Measurements from ENCODE around the gene GPATCH8.
"Not testable (repeated sequence)": the region's sequence is repeated elsewhere in the genome, so short reads cannot be mapped to it uniquely, and the experiment has no call there.

The GPATCH8 gene

DNA sequence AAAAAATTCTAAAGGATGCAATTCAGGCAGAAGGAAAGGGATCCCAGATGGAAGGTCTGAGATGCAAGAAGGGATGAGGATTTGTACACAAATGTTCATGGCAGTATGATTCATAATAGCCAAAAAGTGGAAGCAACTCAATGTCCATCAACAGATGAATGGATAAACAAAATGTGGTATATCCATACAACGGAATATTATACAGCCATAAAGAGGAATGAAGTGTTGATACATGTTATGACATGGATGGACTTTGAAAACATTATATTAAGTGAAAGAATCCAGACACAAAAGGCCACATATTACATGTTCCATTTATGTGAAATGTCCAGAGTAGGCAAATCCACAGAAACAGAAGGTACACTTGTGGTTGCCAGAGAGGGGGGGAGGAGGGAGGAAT, 23.9 kb upstream of the GPATCH8 start:
- DNase-seq = no peak

DNA sequence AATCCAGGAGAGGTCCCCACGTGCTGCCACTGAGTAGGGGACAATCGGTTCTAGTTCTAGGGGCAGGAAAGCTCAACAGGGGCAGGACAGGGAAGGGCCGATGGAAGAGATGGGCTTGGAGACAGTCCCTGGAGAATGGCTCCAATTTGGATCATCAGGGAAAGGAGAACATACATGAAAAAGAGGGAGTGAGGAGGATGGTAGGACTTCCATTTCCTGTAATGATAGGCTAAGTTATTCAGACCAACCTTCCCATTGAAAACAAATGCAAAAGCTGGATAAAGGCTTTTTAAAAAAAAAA, 20.4 kb upstream of the GPATCH8 start:
- no peak for DNase-seq

DNA sequence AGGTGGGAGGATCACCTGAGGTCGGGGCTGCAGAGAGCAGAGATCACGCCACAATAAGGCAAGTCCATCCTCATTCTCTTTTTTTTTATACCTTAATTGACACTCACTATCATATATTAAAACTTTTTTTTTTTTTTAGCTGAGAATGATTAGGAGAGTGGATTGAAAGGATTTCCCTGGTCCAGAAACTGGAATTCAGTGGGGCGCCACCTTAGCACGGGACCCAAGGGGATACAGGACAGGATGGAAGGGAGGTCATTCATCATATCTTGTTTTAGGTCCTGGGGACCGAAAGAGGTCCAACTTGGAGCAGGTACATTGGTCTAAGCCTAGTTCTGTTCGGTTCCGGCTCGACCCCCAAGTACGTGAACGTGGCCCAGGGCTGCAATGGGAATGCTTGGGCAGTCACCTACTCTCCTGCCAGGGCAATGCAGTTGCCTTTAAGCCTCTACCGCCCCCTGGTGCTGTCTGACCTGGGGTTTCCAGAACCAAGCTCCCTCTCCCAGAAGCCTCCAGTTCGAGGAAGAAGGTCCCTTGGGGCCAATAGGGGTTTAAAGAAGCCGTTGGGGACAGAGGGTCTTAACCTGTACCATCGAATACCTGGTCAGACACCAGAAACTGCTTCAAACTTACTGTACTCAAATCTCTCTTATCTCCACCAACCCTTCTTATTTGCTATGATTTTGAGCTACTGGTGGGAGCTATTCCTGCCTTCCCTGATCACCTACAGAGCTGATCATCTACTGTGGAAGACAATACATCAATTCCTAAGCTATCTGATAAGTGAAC, 19.9 kb upstream of the GPATCH8 start:
- peak; percentile 72 for DNase-seq

DNA sequence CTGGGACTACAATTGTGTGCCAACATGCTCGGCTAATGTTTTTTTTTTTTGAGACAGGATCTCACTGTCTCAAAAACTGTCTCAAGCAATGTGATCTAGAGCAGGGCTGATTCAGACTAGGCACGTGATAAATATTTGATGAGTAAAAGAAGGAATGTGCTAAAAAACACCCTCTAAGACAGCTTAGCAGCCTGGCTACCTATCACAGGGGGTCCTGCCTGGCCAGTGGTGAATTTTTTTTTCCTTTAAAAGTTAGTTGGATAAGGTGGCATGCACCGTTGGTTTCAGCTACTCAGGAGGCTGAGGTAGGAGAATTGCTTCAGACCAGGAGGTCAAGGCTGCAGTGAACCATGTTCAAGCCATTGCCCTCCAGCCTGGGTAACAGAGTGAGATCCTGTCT, 14.8 kb upstream of the GPATCH8 start:
- DNase-seq = no peak

DNA sequence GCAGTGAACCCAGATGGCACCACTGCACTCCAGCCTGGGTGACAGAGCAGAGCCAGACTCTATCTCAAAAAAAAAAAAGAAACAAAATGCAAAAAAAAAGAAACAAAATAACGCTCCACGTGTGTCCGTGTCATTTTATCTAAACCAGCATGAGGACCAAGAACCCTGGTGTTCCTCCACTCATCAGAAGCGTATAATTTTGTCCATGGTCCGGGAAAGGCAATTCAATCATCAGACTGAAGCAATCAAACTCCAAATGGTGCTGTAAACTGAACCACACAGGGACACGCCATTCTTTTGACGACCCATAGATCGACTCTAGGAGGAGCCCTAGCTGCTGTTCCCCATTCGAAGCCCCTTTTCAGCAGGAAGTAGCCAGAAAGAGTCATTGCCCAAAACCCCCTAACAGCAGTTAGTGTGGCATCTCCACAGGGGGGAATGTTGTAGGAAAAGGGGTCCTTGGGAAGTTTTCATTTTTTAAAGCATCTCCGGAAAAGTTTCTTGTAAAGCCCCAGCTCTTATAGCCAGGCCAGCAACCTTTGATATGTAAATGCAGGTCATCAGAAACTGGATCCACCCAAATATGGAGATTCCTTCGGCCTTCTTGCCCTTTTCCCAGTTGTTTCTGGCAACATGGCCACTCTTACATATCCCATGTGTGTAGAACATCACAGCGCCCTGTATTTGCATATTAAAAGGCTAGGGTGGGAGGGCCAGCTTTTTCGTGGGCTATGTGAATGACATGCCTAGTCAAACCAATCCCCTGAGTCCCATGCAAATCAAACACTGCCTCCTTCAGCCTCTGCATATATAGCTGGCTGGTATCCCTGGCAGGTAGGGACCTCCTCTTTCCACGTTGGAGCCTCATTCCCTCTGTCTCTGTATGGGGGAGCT, 8.3 kb upstream of the GPATCH8 start:
- DNase-seq = not testable (repeated sequence)

DNA sequence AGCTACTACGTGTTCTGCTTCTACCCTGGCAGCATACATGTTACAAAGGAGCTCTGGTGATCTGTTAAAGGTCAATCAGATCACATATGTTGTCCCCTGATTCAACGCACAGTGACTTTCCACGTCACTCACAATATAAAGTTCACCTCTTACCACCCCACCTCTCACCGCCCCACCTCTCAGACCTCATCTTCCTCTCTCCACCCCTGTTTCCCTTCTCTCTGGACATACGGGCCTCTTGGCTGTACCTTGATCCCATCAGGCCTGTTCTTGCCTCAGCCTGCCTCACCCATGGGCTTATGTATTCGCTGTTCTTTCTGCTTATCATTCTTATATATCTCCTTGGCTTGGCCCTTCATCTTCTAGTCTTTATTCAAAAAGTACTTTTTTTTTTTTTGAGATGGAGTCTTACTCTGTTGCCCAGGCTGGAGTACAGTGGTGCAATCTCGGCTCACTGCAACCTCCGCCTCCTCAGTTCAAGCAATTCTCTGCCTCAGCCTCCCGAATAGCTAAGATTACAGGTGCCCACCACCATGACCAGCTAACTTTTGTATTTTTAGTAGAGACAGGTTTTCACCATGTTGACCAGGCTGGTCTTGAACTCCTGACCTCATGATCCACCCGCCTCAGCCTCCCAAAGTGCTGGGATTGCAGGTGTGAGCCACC, 3.9 kb upstream of the GPATCH8 start:
- not testable (repeated sequence) for DNase-seq

DNA sequence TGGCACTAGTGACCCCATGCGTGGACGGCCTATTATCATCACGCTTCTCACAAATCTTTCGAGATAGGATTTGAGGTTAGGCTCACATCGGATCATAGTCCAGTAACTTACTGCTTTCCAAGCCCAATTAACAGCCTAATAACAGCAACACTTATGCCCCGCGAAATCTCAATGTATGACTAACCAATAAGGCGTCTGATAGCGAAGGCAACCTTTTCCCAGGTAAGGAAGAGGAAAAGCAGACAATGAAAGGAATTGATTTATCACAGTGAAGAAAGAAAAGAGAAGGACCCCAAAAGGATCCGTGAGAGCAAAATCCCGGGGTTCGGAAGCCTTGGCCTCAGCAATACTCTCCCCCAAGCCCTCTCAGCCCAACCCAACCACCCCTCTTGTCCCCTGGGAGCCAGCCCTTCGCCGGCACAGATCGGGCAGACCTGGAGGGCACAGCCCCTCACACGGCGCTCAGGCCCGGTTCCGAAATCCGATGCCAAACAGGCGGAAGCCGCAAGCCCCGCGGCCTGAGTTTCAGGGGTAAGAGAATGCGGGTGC, 534 bp downstream of the GPATCH8 start:
- no peak for DNase-seq

DNA sequence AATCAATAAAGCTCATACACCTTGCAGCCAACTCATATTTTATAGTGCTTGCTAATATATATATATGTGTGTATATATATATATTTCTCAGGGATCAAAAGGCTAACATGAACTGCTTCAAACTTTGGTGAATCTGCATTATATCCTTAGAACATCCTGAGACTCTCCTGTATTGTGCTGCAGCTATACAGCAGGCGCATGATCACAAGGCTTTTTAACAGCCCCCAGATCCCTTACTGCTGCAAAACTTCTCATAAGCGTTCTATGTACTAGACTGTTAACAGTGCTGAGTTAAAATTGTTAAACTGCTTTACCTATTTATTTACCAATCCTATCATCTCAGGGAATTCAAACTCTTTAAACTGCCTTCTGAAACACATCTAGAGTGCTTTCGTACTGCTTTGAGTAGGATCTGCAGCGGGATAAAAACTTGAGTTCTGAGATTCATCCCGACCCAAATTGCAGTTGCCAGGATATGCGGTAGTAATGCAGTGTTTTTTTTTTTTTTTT, 1.3 kb downstream of the GPATCH8 start:
- DNase-seq = peak; percentile 18

DNA sequence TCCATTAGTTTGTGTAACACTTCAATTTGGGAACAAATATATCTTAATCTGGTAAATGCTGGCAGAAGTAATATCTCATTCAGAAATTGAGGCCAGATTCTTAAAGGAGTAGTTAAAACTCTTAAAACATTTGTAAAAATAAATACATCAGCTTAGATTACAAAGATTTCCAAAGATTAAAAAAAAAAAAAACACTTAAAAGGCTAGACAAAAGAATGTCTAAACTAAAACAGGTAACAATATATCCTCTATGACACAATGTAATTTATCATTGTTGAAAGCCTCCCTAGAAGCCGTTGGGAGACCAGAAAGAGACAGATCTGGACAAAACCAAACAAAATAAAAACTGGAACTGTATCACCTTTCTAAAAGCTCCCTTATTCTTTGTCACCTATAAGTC, 3.5 kb downstream of the GPATCH8 start:
- no peak for DNase-seq

DNA sequence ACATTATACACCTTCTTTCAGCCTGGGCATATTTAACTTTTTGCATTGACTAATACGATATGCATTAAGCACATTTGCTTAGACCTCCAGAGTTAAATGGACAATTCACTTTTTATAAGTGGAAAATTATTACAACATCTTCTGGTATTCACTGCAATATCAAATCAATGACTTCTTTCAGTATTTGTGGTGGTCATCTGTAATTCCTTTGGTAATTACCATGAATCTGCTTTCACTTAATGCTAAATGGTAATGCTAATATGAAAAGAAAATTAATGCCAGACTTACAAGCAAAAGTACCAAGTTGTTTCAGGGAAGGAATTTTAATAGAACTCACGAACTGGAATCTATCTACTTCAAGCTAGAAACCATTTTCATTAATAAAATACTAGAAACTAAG, 6.4 kb downstream of the GPATCH8 start:
- DNase-seq = no peak

DNA sequence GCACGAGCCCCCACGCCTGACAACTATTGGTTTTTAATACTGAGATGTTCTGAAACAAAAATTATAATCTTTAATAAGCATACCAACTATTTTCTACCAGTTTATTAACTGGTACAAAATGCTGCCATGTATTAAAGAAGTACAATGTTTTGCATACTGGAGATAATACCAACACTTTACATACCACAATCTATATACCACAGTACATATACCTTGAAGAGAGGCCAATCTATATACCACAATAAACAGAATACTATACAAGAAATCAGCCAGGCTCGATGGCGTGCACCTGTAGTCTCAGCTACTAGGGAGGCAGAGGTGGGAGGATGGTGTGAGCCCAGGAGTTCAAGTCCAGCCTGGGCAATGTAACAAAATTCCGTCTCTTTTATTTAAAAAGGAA, 9.9 kb downstream of the GPATCH8 start:
- no peak for DNase-seq

DNA sequence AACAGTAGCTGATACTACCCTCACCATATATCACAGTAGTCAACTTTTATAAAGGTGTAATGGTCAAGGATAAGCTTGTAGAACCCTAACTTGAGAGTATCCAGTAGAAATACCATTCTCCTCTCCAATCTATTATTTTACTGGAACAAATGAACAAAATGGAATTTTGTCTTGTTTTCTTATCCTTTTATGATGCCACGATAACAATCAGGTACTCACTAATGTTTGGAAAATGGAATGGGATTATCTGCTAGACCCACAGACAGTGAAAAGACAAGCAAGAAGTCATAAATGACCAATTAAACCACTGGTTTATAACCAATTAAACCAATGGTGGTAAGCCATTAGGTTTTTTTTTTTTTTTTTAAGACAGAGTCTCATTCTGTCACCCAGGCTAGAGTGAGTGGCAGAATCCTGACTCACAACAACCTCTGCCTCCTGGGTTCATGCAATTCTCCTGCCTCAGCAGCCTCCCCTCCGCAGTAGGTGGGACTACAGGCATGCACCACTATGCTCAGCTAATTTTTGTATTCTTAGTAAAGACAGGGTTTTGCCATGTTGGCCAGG, 10.4 kb downstream of the GPATCH8 start:
- DNase-seq = no peak

DNA sequence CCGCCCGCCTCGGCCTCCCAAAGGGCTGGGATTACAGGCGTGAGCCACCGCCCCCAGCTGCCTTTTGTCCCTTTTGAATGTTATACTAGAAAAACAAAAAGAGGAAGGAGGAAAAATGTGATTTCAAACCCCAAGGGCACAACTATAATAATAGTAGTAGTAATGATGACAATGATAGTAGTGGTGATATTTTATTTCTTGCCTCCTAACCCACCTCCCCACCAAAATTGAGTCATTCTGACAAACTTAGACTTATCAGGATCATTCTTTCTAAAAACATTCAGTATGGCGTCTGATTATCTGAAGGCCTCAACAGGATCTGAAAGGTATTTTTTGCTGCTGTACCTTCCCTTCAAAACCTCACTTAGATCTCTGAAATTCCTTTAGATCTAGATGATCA, 13.6 kb downstream of the GPATCH8 start:
- no peak for DNase-seq

DNA sequence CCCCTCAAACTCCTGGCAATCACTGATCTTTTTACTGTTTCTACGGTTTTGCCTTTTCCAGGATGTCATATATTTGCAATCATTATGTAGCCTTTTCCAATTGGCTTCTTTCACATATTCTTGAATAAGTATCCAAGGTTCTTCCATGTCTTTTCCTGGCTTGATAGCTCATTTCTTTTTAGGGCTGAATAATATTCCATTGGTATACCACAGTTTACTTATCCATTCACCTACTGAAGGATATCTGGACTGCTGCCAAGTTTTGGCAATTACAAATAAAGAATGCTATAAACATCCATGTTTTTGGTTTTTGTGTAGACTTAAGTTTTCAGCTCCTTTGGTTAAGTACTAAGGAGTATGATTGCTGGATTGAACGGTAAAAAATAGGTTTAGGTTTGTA, 16.0 kb downstream of the GPATCH8 start:
- no peak for DNase-seq

DNA sequence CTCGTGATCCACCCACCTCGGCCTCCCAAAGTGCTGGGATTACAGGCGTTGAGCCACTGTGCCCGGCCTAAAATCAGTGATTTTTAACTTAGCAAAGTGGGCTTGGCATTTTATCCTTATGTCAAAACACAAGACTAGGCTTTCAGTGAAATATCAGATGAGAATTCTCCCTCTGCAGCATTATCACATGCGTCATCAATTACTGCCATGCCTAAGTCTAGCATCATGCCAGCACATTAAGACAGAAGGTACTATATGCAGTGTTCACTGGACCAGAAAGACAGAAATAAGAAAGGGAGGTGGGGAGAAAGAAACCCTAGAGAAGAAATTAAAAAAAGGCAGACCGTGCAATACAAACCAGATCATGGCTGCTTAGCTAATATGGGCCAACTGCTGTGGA, 29.8 kb downstream of the GPATCH8 start:
- DNase-seq = no peak

DNA sequence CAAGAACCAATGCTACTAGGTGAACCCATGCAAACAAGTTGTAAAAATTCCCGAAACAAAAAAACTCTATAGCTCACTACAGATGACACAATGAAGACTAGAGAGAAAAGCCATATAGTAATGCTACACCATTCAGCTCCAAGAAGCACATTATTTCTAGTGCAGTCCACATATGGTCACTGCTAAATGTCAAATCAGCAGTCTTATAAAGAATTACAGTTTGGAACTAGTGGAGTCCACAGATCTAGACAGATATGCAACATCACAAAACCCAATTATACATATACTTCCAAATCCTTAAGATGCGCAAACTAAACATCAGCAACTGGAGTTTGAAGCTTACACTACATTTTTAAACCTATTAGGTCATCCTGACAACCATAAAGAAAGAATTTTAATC, 33.5 kb downstream of the GPATCH8 start:
- DNase-seq = no peak

DNA sequence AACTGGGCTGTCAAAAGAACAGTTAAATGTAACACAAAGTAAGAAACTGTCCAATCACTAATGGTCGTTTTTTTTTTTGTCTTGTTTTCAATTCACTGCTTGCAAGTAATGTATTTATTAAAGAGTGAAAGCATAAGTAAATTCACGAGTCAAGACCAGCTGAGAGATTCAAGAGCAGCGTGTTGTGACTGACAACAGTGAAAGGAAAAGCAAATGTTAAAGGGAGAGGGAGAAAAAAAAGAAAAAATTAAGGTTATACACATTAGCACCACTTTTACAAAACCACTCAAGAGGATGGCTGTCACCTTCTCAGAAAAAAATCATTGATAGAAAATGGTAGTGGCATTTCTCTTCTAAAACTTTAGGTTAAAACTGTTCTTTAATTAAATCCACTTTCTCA, 36.1 kb downstream of the GPATCH8 start:
- DNase-seq = no peak

DNA sequence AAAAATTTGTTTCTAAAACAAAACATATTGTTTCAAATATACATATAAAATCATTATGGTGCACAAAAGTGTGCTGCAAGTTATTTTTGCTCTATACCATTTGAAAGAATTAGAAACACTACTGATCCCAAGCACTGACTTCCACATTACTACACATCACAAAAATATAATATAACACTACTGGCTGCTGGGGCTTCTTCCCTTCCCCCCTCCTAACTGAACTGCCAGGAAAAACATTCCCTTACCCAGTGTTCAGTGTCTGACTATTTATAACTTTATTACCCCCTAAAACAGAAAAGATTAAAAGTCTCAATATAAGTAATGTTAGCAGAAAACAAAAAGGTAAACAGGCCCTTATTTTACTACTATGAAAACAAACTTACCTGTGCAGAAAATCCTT, 36.9 kb downstream of the GPATCH8 start:
- no peak for DNase-seq

DNA sequence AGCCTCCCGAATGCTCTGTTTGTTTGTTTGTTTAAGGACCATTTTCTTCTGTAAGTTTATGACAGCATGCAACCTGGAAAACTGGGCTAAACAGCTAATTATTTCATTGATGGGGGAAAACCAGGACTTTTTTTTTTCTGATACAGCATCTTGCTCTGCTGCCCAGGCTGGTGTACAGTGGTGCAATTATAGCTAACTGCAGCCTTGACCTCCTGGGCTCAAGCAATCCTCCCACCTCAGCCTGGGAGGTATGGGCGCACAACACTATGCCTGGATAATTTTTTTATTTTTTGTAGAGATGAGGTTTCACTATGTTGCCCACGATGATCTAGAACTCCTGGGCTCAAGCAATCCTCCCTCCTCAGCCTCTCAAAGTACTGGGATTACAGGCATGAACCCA, 37.3 kb downstream of the GPATCH8 start:
- DNase-seq = no peak

DNA sequence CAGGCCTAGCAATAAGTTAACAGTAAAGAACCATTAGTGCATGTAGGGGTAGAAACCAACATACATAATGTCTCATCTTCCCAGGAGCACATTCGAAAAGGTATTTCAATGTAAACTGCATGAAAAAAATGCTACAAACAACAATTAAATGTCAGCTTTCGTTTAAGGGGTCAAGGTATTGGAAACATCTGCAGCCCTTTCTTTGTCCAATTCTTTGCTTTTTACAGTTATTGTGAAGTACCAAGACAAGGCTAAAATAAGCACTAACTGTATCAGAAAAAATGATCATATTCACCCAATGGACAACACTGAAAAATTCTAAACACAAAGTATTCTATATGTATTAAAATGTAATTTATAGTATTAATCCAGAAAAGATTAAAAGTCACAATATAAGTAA, 37.9 kb downstream of the GPATCH8 start:
- DNase-seq = no peak

DNA sequence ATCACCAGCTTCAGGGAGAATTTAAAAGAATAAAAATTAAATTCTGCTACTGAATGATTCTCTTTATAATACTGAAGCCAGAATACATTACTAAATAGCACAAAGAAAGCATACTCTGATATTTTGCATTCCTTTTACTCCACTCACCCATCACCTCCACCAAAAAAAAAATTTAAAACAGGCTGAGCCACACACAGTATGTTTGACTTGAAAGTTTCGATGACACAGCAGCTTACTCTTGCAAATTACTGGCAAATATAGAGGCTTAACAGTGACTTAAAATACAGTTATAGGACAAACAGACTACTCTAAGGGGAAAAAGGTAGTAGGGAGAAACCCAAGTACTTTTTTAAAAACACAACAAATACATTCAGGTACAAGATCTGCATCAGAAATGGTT, 39.2 kb downstream of the GPATCH8 start:
- no peak for DNase-seq

DNA sequence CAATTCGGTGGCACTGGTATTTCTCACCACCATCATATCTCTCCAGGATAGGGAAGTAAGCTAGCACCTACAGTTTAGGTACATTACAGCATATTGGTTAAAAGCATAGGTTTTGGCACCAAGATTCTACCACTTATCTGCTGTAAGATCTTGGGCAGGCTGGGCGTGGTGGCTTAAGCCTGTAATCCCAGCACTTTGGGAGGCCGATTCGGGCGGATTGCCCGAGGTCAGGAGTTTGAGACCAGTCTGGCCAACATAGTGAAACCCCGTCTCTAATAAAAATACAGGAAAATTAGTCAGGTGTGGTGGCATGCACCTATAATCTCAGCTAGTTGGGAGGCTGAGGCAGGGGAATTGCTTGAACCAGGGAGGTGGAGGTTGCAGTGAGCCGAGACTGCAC, 51.4 kb downstream of the GPATCH8 start:
- no peak for DNase-seq

DNA sequence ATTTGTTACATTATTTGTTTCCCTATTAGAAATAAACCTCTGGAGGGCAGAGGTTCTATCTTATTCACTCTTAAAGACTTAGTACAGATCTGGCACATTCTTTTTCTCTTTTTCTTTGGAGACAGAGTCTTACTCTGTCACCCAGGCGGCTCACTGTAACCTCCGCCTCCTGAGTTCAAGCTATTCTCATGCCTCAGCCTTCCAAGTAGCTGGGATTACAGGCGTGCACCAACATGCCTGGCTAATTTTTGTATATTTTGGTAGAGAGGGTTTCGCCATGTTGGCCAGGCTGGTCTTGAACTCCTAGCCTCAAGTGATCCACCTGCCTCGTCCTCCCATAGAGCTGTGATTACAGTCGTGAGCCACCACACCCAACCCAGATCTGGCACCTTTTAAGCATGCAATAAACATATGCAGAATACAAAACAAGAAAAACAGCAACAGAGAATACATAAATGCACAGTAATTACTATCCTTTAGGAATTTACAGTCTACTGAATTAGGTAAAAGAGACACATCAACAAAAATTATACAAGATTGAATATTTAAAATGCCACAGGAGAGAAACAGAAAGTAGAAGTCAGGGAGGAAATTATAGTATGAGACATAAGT, 52.1 kb downstream of the GPATCH8 start:
- DNase-seq = no peak
